Middle frontal gyrus (tissue), 1 donor: ENCODE measurements around the gene PRR29.
"Not testable (repeated sequence)": the region's sequence is repeated elsewhere in the genome, so short reads cannot be mapped to it uniquely, and the experiment has no call there.

ENCODE experiments used
- DNase-seq: peaks from one replicate; pipeline ENCODE4 v3.0.0-alpha.2; 2015; ENCODE audit warnings: low spot score; ENCODE audit errors: extremely low spot score

The PRR29 gene

DNA sequence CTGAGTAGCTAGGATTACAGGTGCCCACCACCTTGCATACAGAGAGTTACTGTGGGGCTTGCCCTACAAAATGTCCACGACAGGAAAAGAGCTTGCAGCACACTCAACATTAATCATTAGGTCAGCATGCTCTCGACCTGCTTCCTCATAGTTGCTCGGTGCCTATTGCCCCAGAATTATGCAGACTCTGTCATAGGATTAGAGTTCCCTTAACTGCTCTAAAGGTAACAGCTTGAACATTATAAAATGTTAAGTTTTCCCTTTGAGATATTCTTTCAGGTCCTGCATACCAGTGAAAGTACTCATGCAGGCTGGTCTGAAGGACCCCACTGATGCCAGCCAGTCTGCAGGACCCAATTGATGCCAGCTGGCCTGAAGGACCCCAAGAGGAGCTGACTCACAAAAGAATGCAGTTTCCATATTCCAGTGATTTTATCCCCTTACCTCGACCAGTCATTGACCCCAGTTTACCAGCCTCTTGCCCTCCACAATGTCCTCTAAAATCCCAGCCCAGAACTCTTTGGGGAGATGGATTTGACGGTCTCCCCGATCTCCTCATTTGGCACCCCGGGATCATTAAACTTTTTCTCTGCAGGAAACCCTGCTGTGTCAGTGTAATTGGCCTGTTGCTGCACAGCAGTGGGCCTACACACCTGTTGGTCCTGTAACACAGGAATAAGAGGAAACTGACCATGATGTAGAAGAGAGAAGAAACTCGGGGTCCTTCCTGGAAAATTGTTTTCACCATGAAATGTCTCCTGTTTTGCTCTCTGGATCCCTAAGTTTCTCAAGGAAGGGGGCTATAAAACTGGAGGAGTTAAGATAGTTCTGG lies 11.6 kb downstream of the PRR29 start:
- DNase-seq: no peak

GRCh38 chr17:64015447-64015846 lies 17.3 kb downstream of the PRR29 start:
- no peak for DNase-seq

- no peak for DNase-seq
Measured at GRCh38 chr17:64016231-64016784, 18.2 kb downstream of the PRR29 start.

DNA sequence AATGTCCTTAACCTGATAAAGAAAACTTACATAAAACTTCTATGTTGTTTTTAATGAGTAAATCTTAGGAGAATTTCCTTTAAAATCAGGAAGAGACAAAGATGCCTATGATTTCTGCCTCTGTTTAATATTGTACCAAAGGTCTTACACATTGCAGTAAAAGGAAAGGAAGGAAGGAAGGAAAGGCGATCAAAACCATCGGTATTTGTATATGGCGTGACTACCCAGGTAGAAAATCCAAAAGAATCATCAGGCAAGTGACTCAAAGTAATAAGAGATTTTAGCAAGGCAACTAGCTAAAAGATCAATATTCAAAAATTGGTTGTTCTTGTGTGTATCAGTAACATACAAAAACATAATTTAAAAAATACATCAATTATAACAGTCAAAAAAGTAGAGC lies 18.8 kb downstream of the PRR29 start:
- DNase-seq: no peak

DNA sequence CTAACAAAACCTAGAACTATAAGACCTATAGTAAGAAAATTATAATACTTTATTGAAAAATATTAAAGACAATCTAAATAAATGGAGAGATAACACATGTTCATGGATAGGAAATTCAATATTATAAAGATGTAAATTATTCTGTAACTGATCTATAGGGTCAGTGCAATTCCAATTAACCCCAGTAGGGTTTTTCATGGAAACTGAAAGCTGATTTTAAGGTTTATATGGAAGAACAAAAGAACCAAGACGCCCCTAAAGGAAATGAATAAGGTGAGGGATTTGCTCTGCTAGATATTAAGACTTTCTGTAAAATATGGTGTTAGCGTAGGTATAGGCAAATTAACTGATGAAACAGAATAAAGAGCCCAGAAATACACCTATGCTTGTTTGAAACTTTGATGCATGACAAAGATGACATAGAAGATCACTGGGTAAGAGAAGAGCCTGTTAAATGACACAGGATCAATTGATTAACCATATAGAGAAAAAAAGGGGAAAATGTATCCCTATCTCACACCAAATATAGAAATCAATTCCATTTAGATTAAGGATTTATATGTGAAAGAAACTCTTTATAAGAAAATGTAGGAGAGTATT lies 19.3 kb downstream of the PRR29 start:
- no peak for DNase-seq

- DNase-seq: not testable (repeated sequence)
Measured at GRCh38 chr17:64019551-64019961, 21.4 kb downstream of the PRR29 start.

DNA sequence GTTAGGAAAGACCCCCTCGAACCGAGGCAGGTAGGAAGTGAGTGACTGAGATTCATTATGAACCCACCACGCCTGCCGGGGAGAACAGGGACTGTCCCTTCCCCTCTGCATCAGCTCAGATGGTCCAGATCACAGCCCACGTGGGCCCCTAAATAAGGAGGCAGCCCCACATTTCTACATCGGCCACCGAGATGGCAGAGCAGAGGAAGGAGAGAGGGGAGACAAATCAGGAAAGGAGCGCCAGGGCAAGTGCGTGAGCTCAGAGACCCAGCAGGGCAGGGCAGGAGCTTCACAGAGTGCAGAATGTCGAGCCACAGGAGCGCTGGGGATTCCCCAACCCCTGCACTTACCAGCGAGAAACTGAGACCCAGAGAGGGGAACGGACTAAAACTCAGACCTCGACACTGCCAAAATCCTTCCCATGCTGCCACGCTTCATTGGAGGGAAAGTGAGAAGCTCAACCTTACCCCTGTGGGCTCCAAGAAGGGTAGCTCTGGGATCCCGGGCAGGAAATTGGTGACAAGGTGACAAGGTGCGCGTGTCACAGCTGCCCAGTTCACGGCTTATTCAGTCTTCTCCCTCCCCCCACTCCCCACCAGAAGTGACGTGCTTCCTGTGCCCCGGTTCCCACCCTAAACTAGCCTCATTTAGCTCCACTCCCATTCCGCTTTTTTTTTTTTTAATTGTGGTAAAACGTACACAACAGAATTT lies 22.1 kb downstream of the PRR29 start, which contains the start of gene ICAM2:
Gene ICAM2, minus strand, starts transcription at position 578 of the 711 bp plus-strand sequence. CDS start 13,942 bp downstream, outside the sequence.
- no peak for DNase-seq

DNA sequence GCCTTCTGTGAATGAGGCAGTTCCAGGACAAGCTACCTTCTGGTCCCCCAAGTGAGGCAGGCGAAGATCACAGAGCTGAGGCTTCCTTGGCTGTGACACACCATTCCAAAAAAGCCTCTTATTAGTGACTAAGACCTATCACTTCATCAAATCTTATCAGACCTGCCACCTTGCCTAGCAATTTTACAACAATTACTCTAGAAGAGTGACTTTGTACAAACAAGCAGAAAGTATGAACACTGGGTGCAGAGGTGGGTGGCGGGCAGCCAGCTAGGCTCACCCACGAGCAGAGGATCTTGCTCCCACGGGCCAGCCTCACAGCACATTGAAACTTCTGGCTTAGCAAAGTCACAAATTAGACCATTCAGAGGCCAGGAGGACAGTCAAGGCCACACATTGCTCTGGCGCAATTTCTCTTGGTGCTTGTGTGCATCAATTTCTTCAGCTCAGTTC lies 24.5 kb downstream of the PRR29 start:
- no peak for DNase-seq

DNA sequence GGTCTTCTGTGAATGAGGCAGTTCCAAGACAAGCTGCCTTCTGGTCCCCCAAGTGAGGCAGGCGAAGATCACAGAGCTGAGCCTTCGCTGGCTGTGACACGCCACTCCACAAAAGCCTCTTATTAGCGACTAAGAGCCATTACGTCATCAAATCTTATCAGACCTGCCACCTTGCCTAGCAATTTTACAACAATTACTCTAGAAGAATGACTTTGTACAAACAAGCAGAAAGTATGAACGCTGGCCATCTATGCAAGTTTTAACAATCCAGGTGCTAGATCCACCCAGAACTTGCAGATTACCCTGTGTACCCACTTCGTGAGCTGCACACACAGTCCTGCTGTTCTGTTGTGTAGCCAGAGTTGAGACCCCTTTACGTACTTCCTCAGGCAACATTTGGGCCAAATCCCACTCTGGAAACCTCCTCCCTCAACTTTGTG lies 26.1 kb downstream of the PRR29 start:
- no peak for DNase-seq

GRCh38 chr17:64024781-64025731 lies 26.9 kb downstream of the PRR29 start:
- no peak for DNase-seq

DNA sequence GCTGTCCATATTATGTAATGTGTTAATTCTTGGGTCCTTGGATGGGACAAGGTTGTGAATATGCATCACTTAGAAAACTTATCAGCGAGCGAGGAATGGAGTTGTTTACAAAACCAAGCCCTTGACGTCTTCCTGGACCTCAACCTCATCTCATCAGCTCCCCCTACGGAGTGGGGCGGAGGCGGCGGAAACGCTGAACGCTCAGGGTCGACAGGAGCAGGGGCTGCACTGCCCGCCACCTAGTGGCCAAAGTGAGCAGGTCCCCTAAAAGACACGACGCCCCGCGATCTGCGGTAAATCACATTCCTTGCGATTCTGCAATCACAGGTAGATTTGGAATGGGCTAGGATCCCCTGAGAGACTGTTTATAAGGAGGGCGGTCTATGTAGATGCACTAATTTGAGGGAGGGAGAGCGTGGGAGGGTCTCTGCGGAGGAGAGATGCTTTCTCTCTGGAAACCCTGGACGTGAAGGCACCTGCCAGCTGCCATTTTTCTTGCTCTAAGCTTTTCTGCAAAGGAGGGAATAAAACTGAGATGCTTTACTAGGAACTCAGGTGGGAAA lies 27.7 kb downstream of the PRR29 start:
- peak; percentile 6 for DNase-seq

- DNase-seq: no peak
Measured at GRCh38 chr17:64028874-64029464, 30.8 kb downstream of the PRR29 start.

DNA sequence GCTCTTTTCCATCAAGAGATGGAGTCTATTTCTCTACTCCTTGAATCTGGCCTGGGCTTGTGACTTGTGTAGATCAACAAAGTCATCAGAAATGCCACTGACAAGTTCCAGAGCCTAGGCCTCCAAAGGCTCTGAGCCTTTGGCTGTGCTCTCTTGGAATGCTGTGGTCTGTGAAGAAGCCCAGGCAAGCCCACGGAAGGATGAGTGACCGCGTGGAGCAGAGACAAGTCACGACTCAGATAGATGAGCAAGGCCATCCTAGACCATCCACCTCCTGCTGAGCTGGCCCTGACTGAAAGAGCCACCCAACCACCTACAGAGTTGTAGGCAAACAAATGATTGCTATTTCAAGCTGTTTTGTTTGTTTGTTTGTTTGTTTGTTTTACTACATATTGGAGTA lies 33.9 kb downstream of the PRR29 start:
- DNase-seq: no peak

DNA sequence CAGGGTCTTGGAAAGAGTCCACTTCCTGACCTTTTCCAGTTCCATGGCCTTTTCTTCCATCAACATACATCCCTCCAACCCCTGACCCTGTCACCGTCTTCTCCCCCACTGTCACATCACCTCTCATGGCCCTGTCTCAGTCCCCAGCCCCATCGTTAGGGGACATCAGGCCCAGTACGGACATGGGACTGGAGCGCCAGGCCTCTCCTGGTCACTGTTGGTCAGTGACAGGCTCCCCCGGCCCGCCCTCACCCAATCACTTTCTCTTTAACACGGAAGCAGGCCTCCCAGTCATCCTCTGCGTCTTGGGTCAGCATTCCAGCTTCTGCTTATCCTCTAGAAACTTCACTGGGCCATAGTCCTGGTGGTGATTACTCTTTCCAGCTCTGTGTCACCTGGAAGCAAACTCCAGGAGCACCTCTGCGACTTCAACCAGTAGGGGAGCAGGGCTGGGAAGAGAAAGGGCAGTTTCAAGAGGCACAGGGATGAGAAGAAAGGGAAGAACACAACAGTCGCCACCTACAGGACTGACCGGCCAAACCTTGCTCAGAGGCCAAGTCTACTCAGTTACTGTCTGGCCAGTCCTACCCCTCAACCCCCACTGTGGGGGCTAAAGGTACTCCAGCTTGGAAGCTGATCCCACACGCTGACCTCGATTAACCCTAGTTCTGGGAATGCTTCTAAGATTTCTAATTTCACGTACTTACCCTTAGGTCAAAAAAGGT lies 38.2 kb downstream of the PRR29 start:
- no peak for DNase-seq

GRCh38 chr17:64037180-64037579 lies 39.0 kb downstream of the PRR29 start:
- no peak for DNase-seq

GRCh38 chr17:64037802-64038201 lies 39.7 kb downstream of the PRR29 start:
- DNase-seq: no peak

- no peak for DNase-seq
Measured at GRCh38 chr17:64038331-64039105, 40.4 kb downstream of the PRR29 start.

GRCh38 chr17:64039106-64039400 lies 40.9 kb downstream of the PRR29 start:
- no peak for DNase-seq

DNA sequence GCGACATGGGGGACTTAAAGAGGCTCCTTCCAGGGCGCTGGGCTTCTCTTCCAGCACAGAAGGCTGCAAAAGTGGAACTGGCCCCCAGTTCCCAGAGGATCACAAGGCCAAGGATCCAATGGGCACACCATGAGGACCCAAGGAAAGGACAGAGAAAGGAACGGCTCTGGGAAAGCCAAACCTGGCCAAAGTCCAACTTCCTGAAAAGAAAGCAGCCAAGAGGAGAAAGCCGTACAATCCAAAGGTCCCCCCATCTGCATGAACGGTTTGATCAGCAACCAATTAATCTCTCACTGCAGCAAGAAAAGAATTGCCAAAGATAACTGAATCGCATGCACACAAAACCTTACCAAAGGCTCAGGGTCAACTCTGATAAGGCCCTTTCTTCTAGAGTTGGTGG lies 42.1 kb downstream of the PRR29 start:
- DNase-seq: no peak
